ENCODE results near the gene IMPA2.
"Not testable (repeated sequence)": the region's sequence is repeated elsewhere in the genome, so short reads cannot be mapped to it uniquely, and the experiment has no call there.

IMPA2 gene

DNA sequence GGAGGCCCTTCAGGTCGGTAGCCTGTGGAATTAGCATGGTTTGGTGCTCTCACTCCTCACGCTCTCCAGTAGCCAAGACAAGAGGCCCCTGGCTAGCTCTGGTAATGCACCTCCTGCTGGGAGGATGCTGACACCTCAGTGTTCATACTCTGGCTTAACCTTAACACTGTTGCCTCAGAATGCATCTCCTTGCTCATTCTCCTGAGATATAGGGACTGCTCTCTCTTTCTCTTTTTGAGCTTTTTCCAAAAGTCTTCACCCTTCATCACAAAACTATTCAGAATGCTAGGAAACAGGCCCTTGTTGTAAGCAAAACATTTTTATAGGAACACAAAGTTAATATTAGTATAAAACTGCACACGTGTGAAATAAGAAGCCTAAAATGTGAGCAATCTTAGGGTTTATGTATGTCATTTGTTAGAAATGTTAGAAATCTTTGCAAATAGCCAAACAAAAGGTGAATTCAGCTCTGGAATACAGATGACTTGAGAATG, 17.3 kb upstream of the IMPA2 start:
- DNase-seq, result no peak

DNA sequence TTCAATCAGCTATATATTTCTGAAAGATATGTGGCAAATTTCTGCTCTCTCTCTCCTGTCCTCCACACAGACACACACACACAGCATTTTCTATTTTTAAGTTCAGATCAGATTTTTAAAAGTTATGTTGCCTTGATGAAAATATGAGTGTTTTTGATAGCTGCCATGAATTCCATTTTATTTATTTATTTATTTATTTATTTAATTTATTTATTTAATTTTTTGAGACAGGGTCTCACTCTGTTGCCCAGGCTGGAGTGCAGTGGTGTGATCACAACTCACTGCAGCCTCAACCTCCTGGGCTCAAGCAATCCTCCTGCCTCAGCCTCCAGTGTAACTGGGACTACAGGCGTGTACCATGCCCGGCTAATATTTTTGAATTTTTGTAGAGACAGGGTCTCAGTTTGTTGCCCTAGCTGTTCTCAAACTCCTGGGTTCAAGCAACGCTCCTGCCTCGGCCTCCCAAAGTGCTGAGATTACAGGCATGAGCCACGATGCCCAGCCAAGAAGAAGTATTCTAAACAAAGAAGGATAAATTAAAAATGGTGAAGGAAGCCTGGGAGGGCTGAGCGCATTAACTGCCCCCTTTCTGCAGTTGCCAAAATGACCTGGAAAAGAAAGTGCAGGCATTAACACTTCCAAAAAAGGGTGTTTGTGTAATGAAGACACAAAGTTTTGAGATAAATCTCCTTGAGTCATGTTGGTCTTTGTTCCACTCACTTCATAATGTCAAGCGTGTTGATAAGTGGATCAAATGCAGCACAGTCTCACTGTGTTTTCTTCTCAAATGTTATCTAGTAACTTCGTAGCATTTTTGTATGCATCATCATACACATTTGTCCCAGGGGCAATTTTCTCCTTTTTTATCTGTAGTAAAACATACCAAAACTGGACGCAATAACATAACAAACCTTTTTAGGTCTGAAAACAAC, 11.1 kb upstream of the IMPA2 start:
- DNase-seq, result no peak

DNA sequence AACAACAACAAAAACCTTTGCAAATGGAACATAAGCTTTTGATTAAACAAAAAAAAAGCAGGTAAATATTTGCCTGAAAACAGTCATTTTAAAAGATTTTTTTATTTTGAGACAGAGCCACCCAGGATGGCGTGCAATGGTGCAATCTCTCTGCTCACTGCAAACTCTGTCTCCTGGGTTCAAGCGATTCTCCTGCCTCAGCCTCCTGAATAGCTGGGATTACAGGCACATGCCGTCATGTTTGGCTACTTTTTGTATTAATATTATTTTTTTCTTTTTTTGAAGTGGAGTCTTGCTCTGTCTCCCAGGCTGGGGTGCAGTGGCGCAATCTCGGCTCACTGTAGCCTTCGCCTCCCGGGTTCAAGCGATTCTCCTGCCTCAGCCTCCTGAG, 10.5 kb upstream of the IMPA2 start:
- not testable (repeated sequence) for DNase-seq

DNA sequence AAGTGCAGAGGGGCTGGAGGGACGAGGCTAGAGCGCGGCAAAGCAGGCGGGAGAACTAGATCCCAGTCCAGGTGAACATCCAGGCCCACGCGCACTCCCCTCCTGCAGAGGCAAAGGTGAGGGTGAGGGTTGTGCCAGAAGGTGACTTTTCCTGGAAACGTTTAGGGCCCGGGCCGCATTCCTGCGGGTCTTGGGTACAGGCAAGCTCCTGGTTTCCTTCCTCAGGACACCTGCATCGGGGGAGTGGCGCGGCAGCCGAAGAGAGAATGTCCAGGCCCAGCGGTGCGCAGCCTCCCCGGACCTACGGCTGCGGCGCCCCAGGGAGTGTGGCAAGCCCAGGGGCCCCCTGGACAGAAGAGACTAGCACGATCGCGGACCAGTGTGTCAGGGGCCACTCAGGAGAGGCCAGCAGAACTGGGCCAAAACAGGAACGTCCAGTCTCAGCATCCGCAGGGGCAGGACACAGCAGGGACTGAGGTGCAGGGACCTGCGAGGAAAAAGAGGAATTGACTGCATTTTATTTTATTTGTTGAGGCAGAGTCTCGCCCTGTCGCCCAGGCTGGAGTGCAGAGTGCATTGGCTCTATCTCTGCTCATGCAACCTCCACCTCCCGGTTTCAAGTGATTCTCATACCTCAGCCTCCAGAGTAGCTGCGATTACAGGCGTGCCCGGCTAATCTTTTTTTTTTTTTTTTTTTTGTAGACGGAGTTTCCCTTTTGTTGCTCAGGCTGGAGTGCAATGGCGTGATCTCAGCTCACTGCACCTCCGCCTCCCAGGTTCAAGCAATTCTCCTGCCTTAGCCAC, 8.7 kb upstream of the IMPA2 start:
- DNase-seq, result no peak

DNA sequence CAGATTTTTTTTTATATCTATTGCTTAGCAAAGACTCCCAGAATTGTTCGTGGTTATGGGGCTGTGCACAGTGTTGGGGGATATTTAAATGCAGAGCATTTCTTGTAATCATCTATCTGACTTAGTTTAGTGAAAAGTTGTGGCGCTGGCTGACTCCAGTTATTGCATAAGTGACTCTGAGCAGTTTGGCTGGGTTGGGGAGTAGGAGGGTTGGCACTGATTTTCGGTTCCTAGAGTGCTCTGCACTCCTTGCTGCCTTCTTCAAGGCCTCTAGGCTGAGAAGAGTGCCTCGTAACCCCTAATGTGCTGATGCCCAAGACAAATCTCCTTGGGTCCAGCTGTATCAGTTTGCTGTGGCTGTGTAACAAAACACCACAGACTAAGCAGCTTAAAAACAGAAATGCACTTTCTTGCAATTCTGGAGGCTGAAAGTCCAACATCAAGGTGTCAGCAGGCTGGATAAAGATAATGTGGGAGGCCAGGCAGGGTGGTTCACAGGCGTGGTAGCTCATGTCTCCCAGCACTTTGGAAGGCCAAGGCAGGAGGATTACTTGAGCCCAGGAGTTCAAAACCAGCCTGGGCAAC, 6.5 kb upstream of the IMPA2 start:
- DNase-seq, result no peak

DNA sequence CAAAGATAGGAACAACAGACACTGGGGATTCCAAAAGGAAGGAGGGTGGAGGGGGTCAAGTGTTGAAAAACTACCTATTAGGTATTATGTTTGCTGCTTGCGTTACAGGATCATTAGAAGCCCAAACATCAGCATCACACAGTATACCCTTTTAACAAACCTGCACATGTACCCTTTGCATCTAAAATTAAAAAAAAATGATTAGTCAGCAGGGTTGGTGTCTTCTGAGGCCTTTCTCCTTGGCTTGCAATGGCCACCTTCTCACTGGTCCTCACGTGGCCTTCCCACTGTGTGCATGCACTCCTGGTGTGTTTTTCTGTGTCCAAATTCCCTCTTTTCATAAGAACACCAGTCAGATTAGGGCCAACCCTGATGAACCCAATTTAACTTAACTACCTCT, 5.6 kb upstream of the IMPA2 start:
- DNase-seq, result no peak

DNA sequence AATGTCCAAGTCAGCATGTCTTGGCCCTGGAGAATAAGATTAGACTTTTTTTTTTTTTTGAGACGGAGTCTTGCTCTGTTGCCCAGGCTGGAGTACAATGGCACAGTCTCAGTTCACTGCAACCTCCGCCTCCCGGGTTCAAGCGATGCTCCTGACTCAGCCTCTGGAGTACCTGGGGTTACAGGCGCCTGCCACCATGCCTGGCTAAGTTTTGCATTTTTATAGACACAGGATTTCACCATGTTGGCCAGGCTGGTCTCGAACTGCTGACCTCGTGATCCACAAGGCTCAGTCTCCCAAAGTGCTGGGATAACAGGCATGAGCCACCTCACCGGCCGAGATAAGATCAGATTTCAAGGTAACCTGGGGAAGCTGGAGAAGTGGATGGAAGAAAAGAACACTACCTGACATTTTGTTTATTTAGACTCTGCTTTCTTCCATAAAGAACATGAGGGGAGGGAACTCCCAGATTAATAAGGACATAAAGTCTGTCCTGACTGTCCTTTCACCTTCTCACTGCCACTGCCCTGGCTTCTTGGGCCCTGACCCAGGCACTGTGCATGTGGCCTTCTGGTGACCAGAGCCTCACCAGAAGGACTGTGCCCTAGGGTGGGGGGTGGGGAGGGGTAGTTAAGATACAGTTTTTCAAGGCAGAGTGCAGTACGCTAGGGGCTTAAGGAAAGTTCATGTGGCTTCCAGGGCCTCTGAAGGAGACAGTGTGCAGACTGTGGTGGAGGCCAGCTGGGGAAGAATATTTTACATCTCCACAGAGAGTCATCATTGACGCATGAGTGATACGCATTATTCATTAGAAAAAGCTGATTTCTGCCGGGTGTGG, 4.8 kb upstream of the IMPA2 start:
- no peak for DNase-seq

DNA sequence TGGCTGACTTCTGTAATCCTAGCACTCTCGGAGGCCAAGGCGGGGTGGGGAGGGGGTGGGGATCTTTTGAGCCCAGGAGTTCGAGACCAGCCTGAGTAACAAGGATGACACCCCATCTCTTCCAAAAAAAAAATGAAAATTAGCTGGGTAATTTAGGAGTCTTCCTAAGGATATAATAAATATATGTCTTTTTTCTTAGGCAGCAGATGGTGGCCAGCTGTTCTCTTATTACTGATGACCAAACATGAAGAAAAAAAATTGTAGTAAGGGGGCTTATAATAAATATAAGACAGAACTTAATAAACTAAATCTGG, 4.2 kb upstream of the IMPA2 start:
- no peak for DNase-seq

DNA sequence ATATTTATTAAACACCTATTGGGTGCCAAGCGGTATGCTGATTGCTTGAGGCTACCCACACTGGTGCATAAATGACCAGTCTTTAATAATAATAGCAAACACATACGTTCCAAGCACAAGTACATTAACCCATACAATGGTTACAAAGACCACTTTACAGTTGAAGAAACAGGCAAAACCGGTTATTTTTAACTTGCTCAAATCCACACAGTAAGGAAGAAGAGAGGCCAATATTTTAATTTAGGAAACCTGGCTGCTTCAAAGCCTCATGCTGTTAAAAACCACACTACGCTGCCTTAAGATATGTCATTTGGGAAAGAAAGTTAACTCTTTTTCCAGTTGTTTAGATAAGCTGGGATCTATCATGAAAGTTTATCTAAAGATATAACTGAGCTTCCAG, 2.4 kb upstream of the IMPA2 start:
- no peak for DNase-seq

DNA sequence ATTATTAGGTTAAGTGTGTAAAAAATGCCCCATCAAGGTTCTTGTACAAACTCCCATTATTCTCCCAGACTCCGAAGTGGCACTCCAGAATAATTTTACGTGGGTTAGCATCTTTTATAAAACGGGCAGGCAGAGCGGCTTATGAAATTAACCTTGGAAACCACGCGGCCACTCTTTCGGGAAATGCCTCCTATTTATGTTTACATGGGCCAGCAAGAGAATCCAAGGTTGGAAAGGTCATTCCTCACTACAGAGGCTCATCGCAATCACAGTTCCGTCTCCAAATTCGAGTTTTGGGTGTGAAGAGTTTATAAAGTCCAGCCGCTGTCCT, 1.2 kb upstream of the IMPA2 start:
- no peak for DNase-seq

DNA sequence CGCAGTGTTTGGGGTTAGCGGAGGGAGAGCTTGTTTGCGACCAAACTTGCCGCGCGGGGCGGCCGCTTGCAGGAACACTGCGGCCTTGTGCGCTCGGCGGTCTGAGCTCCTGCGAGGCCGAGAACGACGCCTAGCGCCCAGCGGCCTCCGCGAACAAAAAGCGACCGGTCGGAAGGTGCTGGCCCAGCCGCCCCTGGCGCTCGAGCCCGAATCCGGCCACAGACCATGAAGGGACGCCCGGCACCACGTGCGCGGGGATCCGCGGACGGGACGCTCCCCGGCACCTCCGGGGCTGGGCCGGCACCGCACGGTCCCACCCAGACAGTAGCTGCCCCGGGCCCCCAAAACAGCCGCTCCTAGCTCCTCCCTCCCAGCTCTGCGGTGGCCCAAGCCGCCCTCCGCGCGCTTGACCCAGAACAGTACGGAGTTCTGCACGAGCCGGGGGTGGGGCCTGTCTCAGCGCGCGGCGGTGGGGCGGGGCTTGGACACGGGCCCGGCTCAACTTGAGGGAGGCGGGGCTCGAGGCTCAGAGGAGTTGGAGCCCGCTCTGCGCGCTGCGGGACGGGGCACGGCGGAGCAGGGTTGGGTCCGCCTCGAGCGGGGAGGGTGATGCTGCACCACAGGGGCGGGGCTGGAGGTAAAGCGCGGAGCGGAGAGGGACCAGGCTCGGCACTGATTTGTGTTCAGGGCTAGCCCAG, 664 bp upstream of the IMPA2 start:
- peak; percentile 91 for DNase-seq

DNA sequence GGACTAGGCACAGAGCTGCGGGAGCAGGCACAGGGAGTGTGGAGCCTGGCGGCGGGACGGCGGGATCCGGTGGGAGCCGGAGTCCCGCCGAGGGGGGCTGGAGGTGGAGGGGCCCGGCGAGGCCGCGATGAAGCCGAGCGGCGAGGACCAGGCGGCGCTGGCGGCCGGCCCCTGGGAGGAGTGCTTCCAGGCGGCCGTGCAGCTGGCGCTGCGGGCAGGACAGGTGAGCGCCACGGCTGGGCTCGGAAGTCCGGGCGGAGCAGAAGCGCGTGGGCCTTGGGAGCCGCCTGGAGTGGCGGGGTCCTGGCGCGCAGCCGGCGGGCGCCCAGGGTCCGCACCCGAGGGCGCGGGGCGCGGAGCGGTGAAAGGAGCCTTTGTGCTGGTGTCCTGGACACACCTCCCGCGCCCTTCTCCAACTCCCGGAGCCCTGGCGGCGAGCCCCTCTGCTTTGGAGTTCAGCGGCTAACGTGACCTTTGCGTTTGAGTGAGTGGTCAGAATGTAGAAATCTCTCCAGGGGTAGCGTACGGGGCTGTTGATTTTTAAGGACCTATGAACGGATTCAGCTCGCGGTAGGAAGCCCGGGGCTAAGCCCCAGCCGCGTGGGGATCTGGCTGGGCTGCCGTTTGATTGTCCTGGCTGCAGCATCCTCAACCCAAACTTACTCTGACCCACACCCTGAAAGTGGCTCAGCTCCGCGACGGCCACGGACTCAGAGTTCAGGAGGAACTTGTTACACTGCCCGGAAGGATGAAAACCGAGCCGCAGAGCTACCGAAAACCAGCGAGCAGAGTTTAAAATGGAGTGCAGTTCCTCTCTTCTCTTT, 448 bp downstream of the IMPA2 start:
- no peak for DNase-seq

DNA sequence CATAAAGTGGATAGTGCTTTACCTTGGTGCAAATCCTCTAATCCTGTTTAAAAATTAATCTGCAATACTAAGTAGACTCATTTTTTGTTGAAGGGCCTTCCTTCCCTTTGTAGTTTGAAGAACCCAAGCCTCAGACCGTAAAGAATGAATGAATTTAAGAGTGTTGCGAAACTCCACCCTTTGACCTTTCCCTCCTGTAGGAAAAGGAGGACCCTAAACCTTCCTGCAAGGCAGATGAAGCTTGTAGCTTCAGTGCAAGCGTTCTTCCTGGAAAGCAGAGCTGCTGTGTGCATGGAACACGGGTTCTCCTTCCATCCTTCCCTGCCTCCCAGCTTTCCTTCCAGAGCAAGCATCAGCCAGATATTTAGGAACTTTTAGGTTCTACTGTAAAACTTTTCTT, 1.7 kb downstream of the IMPA2 start:
- no peak for DNase-seq

DNA sequence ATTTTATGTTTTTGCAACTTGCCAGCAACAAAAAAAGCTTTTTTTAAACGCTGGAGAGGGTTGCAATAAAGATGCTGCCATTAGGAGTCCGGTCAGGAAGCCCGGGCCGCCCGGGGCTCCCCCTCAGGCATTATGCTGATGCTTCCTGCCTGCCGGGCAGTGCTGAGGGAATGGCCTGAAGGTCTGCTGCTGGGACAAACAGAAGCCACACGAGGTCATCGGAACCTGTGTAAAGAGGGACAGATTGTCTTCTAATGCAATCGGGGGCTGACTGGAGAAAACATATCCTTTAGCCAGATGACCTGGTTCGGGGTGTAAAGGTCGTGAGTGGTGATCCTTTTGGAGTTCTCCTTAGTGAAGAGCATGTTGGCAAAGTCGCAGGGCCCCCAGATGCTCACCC, 2.3 kb downstream of the IMPA2 start:
- DNase-seq, result no peak

DNA sequence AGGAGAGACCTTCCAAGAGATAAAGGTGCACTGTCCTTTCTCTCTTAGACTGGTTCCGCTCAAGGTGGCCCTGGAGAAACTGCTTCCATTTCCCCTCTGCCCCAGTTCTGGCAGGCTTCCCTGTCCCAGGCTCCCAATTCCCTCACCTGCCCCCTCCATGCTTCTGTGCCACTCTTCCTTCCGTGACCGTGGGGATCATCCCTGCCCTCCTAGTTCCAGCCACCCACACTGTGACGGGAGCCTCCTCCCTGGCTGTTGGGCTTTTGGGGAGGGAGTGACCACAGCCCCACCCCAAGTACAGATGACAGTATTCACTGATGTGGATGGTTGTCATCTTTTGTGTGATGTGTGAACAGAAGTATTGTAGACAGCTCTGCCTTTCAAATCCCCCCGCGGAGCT, 2.8 kb downstream of the IMPA2 start:
- DNase-seq, result no peak

DNA sequence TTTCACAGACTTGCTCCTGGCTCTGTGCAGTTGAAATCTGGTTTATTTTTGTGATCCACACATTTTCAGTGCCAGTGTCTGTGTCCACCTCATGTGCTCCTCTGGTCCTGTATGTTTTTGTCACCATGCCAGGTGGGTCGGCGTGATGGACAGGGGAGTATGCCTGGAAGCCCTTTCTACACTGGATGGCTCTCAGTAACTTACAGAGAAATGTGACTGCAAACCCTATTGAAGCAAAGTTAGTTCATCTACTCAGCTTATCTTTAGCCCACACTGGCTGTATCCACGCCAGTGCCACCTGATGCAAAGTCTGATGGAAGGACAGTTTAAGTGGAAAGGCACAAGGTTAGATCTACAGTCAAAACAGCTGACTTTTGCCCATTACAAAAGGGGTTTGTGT, 4.3 kb downstream of the IMPA2 start:
- DNase-seq, result no peak

DNA sequence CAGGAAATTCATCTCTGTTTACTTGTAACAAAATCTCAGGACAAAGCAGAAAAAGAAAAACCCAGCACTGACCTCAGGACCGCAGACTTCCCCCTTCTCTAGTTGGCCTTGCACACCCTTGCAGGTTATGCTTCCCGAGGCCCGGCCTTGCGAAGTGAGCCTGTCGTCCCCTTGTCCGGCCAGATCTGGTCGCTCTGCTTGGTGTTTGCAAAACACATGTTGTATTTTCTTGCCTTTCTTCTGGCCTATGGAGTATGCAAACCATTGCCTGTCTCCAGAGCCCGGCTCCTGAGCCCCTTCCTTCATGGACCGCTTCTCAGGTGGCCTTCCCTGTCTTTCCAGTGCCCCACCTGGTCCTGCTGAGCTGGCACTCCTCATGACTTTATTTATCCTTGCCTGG, 4.8 kb downstream of the IMPA2 start:
- no peak for DNase-seq

DNA sequence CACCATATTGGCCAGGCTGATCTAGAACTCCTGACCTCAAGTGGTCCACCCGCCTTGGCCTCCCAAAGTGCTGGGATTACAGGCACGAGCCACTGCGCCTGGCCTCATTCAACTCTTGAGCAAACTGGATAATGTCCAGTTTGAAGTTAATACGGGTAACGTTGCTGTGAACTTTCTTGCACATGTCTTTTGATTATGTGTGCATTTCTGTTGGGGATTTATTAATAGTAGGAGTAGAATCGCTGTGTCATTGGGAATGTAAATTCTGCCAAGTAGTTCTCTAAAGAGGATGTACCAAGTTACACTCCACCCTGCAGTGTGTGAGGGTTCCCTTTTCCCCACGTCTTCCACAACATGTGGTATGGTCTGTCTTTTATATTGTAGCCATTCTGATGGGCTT, 6.2 kb downstream of the IMPA2 start:
- DNase-seq, result no peak

DNA sequence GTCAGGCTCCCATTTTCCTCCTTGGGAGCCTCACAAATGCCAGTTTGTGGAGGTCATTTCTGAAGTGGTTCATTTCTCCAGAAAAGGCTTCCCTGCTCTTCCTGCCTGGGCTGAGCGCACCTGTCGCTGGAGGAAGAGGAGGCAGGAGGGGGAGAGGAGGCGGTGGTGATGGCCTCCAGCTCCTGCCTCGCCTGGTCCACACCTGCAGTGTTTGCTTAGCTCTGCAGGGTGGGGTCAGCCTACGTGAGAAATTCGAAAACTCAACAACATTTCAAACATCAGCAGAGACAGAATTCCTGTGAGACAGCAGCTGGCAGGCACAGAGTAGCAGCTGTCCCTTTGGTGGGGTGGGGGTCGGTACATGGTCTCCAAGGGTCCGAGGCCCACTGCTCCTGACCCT, 7.9 kb downstream of the IMPA2 start:
- DNase-seq, result no peak

DNA sequence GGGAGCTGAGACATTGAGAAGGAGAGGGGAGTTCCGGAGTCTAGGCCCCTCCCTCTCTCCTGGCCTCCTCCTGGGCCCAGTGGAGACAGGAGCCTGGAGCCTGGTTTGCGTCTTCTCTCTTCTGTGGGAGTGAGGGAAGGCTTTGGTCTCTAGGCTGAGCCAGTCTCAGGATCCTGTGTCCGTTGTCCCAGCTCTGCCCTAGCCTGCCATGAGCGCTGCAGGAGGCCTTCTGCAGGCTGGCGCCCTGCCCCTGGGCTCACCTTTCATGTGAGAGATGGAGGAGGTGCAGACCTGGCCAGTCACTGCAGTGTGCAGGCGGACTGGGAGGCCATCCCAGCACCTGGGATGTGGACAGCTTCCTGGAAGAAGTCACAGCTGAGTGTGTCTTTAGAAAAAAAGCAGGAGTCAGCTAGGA, 8.7 kb downstream of the IMPA2 start:
- DNase-seq, result no peak

DNA sequence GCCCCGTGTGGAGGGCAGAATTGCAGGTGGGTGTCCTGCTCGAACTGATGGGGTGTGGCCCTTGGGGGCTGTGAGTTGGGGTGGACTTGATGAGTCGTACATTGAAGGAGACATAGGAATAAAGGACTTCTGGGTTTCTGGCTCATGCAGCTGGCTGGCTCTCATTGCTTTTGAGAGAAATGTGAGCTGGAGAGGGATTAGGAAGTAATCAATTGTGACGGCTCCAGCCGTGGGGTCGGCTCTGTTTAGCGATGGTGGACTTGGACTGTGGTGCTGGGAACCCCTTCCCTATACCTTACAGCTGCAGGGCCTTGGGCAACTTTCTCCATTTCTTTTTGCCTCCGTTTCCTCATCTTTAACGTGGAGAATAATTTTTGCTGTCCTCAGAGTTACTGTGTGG, 9.2 kb downstream of the IMPA2 start:
- no peak for DNase-seq
